Ovary (tissue), 9 donors: ENCODE measurements around the gene GRM8. TPM values are rescaled to one million over a fixed set of nuclear protein-coding genes. Genes with fewer than 3 reads are reported as not detected.

ENCODE experiments used
- DNase-seq, 5 donors: peaks; one replicate each; pipeline ENCODE4 v3.0.0-alpha.2; 2019 to 2020
- H3K27ac ChIP-seq, 2 donors: fragments of 200-600 bp; one replicate each; pipeline versions ENCODE4 v1.5.1 to v1.8.0; 2019 to 2022
- H3K27me3 ChIP-seq: fragments of 200-600 bp; one replicate; pipeline ENCODE4 v1.8.0; 2022
- H3K36me3 ChIP-seq: fragments of 200-600 bp; sonication (generic); one replicate; pipeline ENCODE4 v1.5.1; 2019
- H3K4me1 ChIP-seq: one replicate; pipeline ENCODE4 v1.8.1; 2013; ENCODE audit warnings: mild to moderate bottlenecking, moderate library complexity; ENCODE audit not compliant: insufficient read depth
- H3K4me3 ChIP-seq: fragments of 200-600 bp; sonication (generic); one replicate; pipeline ENCODE4 v1.5.1; 2017
- H3K9me3 ChIP-seq, 2 donors: fragments of 200-600 bp in 1 of 2; sonication (generic) in 1 of 2; one replicate each; pipeline versions ENCODE4 v1.5.1 to v1.8.1; 2013 to 2019; ENCODE audit warnings: mild to moderate bottlenecking in 1 of 2, moderate library complexity in 1 of 2
- CTCF ChIP-seq, 3 donors: fragments of 450-650 bp in 2 of 3; fragments of 200-600 bp in 1 of 3; IDR thresholded peaks; one replicate each; pipeline versions ENCODE4 v1.5.1 to v1.8.0; 2016 to 2022; ENCODE audit warnings: antibody characterized with exemption in 3 of 3, mild to moderate bottlenecking in 1 of 3
- EP300 ChIP-seq: sonication (generic); formaldehyde crosslinking; IDR thresholded peaks from one replicate; pipeline ENCODE4 v1.6.1; 2017; ENCODE audit warnings: antibody characterized with exemption
- POLR2A ChIP-seq: fragments of 450-650 bp; IDR thresholded peaks from one replicate; pipeline ENCODE4 v1.6.1; 2017; ENCODE audit warnings: antibody characterized with exemption, mild to moderate bottlenecking, moderate library complexity
- WGBS, 3 donors: extraction: QIAGEN DNeasy Blood & Tissue Kit in 1 of 3; methylation state at CpG; one replicate each; pipeline versions ENCODE4 v1.1.5 to v1.1.7; 2013 to 2017; 5-methylcytosine and 5-hydroxymethylcytosine counted together
- intact Hi-C, 4 donors: fragments of 100-400 bp; cut with DNase I; formaldehyde crosslinking; loops; one replicate each; pipeline versions ENCODE4 v1.11.0 to v1.15.1; 2022 to 2023
- polyA plus RNA-seq, 2 donors: library from polyadenylated mRNA; stranded (reverse); fragments of 200-250 nt in 1 of 2; fragments of 350-450 nt in 1 of 2; fragmentation: Illumina TruSeq in 1 of 2; extraction: RNeasy Lipid Tissue Mini Kit (QIAGEN cat#74804) in 1 of 2; gene quantifications; one replicate each; pipeline ENCODE4 v1.2.3, GENCODE V29; 2013 to 2014
- total RNA-seq, 7 donors: library from RNA; depleted of rRNA in 2 of 7; stranded (reverse); fragments of >200 nt in 2 of 7; fragmentation: NEBNext Ultra II Directional in 3 of 7; extraction: Animal tissue kit (Norgen Biotek cat#: 25700) in 3 of 7; gene quantifications; one replicate each; pipeline versions ENCODE4 v1.1.0 to v1.2.4, GENCODE V29; 2016 to 2023
- donor health status: DM: no; HTN: no; CAD: no; lungs with moderate emphysema.
- donor health status: DM: no; HTN: no; CAD: no.
- donor health status: Bipolar disorder and iron deficiency.
- donor health status: DM: yes; HTN: yes; CAD: no.
- donor health status: DM: no; HTN: no; CAD: no.
- donor health status: DM: yes; HTN: yes; CAD: no.

GRM8 gene
- total and polyA plus RNA-seq, 9 donors: 0.38 to 4.0 (median 1.0) TPM; not detected in 1

GRCh38 chr7:127146746-127147536 is 105.8 kb downstream of the GRM8 start:
- no peaks in the 10 kb centered on the region for H3K4me1 ChIP-seq
- H3K27me3 ChIP-seq: no peaks in the 10 kb centered on the region
- H3K36me3 ChIP-seq: no peaks in the 10 kb centered on the region
- TF ChIP-seq POLR2A: no peak
- no peak for TF ChIP-seq CTCF (IDR thresholded peaks at IDR 0.05)
- no peak for TF ChIP-seq EP300
- H3K9me3 ChIP-seq: no peaks in the 10 kb centered on the region
- H3K4me3 ChIP-seq: no peak overlapping the region
- 89 to 90% (median 90%) methylated on average over 4 of the region's 4 CpGs for WGBS, 3 donors
- intact Hi-C loops: no loop called here
- no peak overlapping the region for H3K27ac ChIP-seq
- DNase-seq: no peak

GRCh38 chr7:127137146-127137545 is 115.6 kb downstream of the GRM8 start:
- Histone ChIP-seq H3K4me3 (no peak overlapping the region), H3K4me1 (no peaks in the 10 kb centered on the region), H3K36me3 (no peaks in the 10 kb centered on the region), H3K9me3 (no peaks in the 10 kb centered on the region), H3K27ac (no peak overlapping the region), H3K27me3 (no peaks in the 10 kb centered on the region)
- DNase-seq: no peak
- TF ChIP-seq POLR2A (no peak), CTCF (IDR thresholded peaks at IDR 0.05) (no peak), EP300 (no peak)
- intact Hi-C loops: no loop called here

GRCh38 chr7:127135871-127136485 is 116.8 kb downstream of the GRM8 start:
- WGBS, 3 donors: 75 to 79% (median 75%) methylated on average over 2 of the region's 2 CpGs
- no peak for TF ChIP-seq EP300
- TF ChIP-seq POLR2A: no peak
- TF ChIP-seq CTCF (IDR thresholded peaks at IDR 0.05): no peak
- Histone ChIP-seq H3K27ac (no peak overlapping the region), H3K4me3 (no peak overlapping the region), H3K27me3 (no peaks in the 10 kb centered on the region), H3K36me3 (no peaks in the 10 kb centered on the region), H3K4me1 (no peaks in the 10 kb centered on the region), H3K9me3 (no peaks in the 10 kb centered on the region)
- DNase-seq: no peak
- intact Hi-C loops: no loop called here

GRCh38 chr7:127123220-127123619 is 129.5 kb downstream of the GRM8 start:
- no peak overlapping the region for H3K4me3 ChIP-seq
- no peak for DNase-seq
- 50 to 61% (median 53%) methylated on average over 4 of the region's 4 CpGs for WGBS, 3 donors
- no peak overlapping the region for H3K27ac ChIP-seq
- H3K9me3 ChIP-seq: no peaks in the 10 kb centered on the region
- no peaks in the 10 kb centered on the region for H3K36me3 ChIP-seq
- no peaks in the 10 kb centered on the region for H3K4me1 ChIP-seq
- intact Hi-C loops: no loop called here
- TF ChIP-seq CTCF (IDR thresholded peaks at IDR 0.05) (no peak), POLR2A (no peak), EP300 (no peak)
- H3K27me3 ChIP-seq: no peaks in the 10 kb centered on the region
